GM18526 (cell line): Measurements from ENCODE around the gene SLCO1A2.

Experiments
- POLR2A ChIP-seq: IDR thresholded peaks from 3 replicates; pipeline ENCODE4 v1.6.1; 2011; ENCODE audit not compliant: insufficient read length; ENCODE audit errors: extremely low read depth

SLCO1A2 gene

DNA sequence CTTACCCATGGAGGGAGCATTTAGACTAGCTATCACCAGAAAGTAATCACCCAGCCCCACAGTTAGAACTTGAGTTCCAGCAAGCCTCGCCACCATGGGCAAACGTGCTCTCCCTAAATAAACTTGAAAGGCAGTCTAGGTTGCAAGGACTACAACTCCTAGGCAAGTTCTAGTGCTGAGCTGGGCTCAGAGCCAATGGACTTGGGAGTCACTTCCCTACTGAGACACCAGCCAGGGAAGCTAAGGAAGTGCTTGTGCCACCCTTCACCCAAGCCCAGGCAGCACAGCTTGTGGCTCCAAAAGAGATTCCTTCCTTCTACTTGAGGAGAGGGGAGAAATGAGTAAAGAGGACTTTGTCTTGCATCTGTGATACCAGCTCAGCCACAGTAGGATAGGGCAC, 57.9 kb downstream of the SLCO1A2 start:
- TF ChIP-seq POLR2A: no peak

DNA sequence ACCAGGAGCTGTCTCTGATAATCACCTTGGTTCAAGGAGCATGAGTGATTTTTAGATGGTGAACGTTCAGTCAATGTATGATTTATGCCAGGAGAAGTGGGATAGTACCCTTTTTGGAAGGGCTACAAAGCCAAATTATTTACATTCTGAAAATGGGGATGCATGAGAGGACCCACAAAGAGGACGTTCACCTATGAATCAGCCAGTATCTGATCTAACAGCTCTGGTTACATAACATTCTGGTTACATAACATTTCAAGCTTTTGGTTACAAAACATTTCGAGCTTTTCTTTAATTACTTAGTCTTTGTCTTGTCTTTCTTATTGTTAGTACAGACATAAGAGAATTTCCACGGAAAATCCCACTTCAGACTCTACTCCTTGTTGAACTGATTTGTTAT, 68.8 kb downstream of the SLCO1A2 start:
- no peak for TF ChIP-seq POLR2A

- no peak for TF ChIP-seq POLR2A
Observed at GRCh38 chr12:21264232-21264631, 70.5 kb downstream of the SLCO1A2 start.

GRCh38 chr12:21257172-21257571, 77.5 kb downstream of the SLCO1A2 start:
- TF ChIP-seq POLR2A: no peak

DNA sequence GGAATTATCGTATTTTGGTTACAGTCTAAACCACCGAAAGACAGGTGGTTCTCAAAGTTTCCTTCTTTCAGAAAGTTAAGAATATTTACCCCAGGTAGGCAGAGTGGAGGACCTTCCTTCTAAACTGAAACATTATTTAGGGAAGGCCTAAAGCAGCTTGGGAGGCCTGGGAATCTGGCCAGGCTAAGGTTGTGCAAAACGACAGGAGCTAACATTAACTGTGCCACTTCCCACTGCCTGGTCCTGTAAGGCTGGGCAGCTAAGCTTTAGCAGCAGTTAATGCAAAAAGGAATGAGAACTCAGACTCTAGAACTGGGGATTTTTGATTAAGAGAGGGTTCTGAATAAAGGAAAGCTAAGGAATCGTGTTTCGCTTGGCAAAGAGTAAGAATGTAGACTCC, 82.6 kb downstream of the SLCO1A2 start:
- TF ChIP-seq POLR2A: no peak

- TF ChIP-seq POLR2A: no peak
Observed at GRCh38 chr12:21248679-21249078, 86.0 kb downstream of the SLCO1A2 start.

DNA sequence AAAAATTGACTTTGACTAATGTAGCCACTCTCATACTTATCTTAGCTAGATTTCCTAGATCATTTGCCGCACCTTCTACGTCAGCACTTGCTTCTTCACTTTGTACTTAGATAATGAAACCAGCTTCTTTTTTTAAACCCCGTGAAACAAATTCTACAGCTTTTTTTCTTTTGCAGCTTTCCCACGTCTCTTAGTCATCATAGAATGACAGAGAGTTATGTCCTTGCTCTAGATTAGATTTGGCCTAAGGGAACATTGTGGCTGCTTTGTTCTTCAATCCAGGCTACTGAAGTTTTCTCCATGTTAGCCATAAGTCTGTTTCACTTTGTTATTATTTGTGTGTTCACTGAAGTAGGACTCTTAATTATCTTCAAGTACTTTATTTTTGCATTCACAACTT, 94.9 kb downstream of the SLCO1A2 start:
- no peak for TF ChIP-seq POLR2A

DNA sequence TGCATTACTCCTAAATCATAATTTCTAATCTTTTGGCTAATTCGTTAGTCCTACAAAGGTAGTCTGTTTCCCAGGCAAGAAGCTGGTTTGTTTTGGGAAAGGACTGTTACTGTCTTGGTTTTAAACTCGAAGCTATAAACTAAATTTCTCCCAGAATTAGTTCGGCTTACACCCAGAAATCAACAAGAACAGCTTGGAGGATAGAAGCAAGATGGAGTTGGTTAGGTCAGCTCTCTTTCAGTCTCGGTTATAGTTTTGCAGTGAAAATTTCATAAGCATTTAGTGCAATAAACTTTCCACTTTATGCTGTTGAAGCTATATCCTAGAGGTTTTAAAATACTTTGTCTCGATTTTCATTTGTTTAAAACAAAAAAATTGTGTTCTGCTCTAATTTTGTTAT, 100.3 kb downstream of the SLCO1A2 start:
- no peak for TF ChIP-seq POLR2A

DNA sequence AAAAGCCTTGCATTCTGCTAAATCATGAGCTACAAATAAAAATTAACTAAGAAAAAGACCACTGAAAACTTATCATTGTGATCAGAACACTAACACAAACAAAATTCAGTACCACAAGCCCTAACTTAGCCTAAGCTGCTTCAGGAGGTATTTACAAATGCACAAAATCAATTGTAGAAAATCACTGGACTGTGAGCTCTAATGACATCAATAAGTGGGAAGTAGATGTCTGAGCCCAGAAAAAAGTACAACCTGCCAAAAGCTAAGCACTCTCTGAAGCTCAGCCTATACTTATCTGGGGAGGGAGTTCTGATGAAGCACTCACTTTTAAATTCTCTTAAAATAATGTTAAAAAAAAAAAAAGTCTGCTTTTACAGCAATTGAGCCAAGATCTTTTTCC, 110.8 kb downstream of the SLCO1A2 start:
- TF ChIP-seq POLR2A: no peak

- TF ChIP-seq POLR2A: no peak
Observed at GRCh38 chr12:21221778-21222177, 112.9 kb downstream of the SLCO1A2 start.

DNA sequence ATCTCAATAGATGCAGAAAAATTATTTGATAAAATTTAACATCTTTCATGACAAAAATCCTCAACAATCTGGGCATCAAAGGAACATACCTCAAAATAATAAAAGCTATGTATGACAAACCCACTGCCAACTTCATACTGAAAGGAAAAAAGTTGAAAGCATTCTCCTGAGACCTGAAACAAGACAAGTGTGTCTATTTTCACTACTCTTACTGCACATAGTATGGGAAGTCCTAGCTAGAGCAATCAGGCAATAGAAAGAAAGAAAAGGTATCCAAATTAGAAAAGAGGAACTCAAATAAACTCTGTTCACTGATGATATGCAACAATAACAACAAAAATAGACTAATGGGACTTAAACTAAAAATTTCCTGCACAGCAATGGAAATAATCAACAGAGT, 113.6 kb downstream of the SLCO1A2 start:
- no peak for TF ChIP-seq POLR2A

- TF ChIP-seq POLR2A: no peak
Observed at GRCh38 chr12:21220266-21220665, 114.5 kb downstream of the SLCO1A2 start.

GRCh38 chr12:21219206-21219605, 115.5 kb downstream of the SLCO1A2 start:
- no peak for TF ChIP-seq POLR2A
